GM21515 (cell line): ENCODE data around the gene BGN.

Experiments
- ATAC-seq: cut with Tn5 transposase; IDR thresholded peaks from one replicate; pipeline ENCODE4 v1.9.1; 2021; ENCODE audit not compliant: unreplicated experiment

The BGN gene

DNA sequence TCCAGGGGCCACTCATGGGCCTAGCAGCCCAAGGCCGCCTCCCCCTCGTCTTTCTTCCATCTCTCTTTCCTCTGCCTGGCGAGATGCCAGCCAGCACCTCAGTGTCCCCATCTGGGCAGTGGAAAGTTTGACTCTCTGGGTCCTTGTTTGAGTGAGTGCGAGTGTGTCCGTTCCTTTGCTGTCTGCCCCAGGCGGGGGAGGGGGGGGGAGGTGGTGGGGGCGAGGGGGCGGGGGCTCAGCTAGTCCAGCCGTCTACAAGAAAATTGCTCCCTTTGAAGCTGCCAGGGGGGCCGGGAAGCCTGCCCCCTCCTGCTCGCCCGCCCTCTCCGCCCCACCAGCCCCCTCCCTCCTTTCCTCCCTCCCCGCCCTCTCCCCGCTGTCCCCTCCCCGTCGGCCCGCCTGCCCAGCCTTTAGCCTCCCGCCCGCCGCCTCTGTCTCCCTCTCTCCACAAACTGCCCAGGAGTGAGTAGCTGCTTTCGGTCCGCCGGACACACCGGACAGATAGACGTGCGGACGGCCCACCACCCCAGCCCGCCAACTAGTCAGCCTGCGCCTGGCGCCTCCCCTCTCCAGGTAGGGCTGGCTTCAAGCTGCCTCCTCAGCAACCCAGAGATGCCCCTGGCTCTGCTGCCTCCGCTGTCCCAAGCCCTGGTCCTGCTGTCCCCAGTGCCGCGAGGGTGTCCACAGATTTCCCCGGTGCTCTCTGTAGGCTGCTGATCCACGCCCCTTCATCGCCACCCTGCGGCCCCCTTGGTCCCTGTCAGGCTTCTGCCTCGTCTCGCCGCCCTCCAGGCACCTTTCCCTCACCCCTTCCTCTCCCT is at the start of gene BGN:
Gene BGN, plus strand, starts transcription at position 440 of the 821 bp plus-strand sequence. CDS start 9,652 bp downstream, outside the sequence.
- ATAC-seq, result no peak

DNA sequence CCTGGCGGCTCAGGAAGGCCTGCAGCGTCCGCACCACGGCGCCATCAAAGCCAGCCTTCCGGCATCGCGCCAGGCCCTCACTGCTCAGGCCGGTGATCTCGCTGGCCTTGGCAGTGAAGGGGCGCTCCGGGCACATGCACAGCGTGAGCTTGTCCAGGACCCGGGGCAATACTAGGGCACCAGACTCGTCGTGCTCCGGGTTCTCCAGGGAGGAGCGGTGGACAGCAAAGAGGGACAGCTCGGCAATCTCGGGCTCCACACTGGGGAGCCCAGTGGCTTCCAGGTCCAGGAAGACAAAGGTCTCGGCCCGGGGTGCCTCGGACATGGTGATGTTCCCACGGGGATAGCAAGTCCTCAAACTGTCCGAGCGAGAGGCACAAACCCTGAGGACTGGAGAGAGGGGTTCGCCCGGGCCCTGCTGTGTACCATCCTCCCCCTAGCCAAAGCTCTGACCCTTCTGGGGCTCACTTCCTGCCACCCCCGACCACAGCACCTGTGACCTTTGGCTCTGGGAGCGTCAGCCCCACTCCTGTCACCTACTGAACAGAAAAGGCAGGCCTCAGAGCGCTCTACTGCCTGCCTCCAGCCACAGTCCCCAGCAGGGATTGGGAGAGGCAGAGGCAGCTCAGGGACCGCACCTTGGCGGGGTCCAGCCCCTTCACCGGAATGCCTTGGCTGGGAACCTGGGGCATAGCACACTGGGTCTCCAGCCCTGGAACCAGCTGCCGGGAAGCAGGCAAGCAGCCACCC is 49.5 kb upstream of the BGN start:
- ATAC-seq, result no peak

DNA sequence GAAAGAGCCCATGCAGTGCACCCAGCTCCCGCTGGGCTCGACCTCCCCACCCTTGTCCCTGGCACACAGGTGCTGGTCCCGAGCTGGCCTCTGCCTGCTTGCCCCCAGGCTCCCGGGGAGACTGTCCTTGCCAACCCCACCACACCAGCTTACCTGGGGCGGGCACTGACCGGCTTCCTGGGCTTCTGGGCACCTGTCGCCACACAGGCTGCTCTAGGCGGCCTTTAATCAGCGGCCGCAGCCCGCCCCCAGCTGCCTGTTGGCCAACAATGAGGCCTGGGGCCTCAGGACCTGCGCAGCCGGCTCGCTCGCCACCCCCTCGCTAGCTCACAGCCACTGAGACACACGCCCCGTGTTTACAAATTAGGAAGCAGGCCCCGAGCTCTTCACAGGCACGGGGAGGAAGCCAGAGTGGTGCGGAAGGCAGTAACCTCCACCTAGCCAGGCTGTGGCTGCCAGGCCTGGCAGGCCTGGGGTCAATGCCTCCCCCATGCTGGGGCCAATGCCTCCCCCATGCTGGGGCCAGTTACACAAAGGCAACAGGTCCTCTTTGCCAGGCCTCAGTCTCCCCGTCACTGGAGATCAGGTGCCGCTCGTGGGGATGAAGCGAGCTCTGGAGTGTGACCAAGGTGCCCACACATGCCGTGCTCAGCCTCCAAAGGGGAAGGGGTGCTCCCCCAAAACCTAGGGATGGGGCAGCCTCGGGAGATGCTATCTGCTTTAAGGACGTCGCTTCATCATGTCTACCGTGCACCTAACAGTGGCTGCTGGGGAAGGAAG is 48.7 kb upstream of the BGN start, which contains the start of gene TREX2:
Gene TREX2, minus strand, starts transcription at position 201 of the 780 bp plus-strand sequence. CDS start 626 bp downstream, outside the sequence.
- no peak for ATAC-seq

DNA sequence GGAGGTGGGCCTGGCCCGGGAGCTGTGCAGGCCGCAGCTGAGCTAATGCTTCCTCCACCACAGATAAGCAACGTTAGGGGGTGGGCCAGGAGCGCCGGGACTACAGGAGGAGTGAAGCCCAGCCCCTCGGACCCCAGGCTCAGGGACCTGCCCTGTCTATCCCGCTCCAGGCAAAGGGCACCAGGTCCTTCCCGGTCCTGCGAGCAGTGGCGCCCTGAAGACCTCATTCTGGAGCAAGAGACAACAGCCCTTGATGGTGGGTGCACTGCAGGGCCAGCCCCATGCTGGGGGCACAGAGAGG is 48.2 kb upstream of the BGN start:
- no peak for ATAC-seq

DNA sequence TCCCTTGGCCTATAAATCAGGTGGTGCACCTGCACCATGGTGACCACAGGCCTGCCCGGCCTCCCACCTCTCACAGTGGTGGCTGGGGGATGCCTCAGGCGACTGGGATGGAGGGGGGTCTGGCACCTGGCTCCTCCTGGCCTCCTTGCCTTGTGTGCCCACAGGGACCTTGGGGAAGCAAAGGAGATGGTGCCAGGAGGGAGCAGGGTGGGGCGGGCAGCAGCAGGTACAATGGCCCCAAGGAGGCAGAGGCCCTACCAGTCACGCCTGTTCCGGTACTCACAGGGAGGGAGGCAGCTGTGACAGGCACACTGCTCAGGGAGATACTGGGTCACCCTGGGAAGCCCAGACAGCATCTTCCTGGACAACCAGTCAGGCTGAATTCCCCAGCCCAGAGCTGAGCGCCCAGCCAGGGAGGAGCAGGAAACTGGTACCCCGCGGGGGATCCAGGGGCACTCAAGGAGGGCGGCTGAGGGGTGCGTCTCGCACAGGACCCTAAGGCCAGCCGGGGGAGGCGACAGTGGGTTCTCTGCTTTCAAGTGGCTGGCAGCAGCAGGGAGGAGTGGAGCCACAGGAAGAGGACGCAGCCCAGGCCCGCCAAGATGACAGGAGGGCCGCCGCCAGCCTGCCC is 47.7 kb upstream of the BGN start:
- no peak for ATAC-seq

DNA sequence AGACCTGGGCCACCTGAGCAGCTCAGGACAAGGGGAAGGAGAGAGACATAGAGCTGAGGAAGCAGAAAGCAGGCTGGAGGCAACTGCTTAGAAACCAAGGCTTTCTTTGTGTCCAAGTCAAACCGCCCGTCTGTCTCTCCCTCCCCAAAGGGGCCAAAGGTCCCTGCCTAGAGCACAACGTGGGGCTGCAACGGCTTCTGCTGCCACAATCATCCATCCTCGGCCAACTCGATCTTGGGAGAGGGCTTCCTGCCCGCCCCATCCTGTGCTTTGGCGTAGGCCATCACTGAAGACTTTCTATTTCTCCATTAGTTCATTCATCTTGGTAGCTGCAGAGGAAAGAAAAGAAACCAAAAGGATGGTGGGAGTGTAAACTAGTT is 47.2 kb upstream of the BGN start:
- no peak for ATAC-seq

DNA sequence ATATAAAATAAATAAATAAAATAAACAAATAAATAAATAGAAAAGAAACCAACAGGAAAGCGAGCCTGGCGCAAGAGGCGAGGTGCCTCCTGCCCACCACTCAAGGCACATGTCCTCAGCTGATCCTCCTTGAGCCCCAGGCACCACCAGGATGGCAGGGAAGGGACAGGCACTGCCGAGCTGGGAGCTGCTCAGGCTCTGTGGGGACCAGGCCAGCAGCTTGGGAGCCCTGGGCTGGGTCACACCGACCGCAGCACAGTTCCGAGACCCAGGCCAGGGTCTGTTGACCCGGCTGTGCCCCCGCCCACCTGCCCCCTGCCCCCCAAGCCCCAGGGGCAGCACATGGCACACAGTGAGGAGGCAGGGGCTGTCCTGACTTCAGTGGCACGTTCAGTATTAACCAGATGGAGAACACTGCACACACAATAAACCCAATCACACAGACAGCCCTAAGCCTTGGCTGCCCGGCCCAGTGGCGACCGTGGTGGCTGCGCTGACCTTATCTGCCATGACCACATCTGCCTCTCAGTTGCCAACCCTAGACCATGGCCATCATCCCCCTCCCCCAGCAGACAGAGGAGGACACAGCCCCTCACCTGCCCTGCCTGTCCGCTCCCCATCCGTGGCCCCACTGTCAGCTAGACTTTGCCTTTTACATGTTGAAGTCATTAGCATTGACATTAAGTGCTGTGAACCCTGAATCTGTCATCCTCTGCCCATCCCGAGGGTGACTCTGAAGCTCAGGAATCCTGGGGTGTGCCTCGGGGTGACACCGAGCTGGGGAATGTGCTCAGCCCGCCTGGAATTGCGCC is 46.0 kb upstream of the BGN start:
- ATAC-seq, result no peak

GRCh38 chrX:153449368-153450113 is 45.2 kb upstream of the BGN start:
- no peak for ATAC-seq

DNA sequence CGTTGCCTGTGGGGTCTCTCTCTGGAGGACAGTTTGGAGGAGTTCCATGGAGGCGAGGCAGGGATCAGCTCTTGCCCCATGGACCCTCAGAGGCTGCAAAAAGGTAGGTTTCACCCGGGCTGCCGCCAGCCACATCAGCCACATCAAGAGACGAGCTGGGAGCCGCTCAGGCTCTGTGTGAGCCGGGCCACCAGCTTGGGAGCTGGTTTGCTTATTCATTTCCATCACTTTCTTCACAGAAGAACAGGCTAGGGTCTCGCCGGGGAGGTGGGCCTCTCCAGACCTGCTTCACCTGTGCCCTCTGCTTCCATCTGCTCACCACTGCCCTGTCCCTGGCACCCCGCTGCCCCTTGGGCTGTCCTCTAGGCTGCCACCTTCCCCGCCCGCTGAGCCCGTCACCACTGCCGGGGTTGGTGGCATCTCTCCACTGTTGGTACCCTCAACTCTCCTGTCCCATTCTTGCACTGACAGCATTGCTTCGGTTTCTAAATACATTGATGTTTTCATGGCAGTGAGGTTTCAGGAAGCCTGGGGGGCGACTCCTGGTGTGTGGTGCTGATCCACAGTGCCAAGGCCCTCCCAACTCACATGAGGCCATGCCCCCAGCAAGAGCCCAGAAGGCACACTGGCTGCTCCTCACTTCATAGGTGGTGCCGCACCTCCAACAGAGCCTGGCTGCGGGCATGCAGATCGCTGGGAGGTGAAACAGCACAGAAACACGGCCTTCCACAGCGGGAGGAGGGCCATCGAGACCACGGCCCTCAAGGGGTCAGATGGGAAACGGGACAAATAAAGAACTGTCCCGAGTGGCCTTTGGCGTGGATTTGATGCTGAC is 44.4 kb upstream of the BGN start:
- ATAC-seq, result no peak

DNA sequence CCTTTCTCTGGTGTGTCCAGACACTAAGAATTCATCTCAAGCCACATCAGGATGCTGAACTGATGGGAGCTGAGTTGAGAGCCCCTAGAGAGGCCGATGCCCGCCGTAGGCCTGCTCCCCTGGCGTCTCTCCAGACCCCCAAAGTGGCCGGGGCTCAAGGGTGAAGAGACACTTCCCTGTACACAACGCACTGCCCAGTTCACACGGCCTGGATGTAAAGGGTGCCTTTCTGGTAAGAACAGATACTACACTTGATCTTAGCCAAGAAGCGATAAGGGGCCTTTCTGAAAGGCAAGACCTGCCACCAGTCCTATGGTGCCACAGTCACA is 43.9 kb upstream of the BGN start:
- no peak for ATAC-seq

- ATAC-seq, result no peak
Measured at GRCh38 chrX:153454901-153455550, 39.8 kb upstream of the BGN start.

- no peak for ATAC-seq
Measured at GRCh38 chrX:153455571-153455970, 39.2 kb upstream of the BGN start.

DNA sequence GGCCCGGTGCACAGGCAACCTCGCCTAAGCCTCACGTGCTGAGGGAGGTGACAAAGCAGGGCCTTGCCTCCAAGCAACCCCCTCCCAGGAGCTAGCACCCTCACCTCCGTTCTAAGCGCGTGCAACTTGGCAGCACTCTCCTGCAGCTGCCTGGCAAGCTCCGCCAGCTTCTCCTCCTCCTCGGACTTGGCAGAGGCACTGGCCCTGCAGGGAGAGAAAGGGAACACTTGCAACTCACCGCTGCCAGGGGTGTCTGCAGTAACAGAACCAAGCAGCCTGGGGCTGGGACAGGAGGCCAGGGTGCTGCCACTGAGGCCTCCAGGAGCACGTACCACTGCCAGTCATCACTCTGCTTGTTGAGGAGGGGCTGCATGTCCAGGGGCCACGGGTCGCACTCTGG is 38.6 kb upstream of the BGN start:
- no peak for ATAC-seq

GRCh38 chrX:153456704-153457103 is 38.1 kb upstream of the BGN start:
- no peak for ATAC-seq

- no peak for ATAC-seq
Measured at GRCh38 chrX:153457136-153457825, 37.5 kb upstream of the BGN start.

- ATAC-seq, result no peak
Measured at GRCh38 chrX:153457827-153458466, 36.8 kb upstream of the BGN start.

- ATAC-seq, result no peak
Measured at GRCh38 chrX:153458476-153458875, 36.3 kb upstream of the BGN start.
